Measurements from ENCODE around the gene STRIT1. TPM values are rescaled to one million over a fixed set of nuclear protein-coding genes. Genes with fewer than 3 reads are reported as not detected.

STRIT1 gene
- total RNA-seq, 2 donors from 2014 or later, result 4.9 TPM; not detected in 1

GRCh38 chr3:155286736-155287135 lies 6.7 kb downstream of the STRIT1 start:
- TF ChIP-seq CTCF (IDR thresholded peaks at IDR 0.05) (no peak), POLR2AphosphoS5 (IDR thresholded peaks at IDR 0.05) (no peak), POLR2A (IDR thresholded peaks at IDR 0.05) (no peak)
- Histone ChIP-seq H3K36me3 (no peaks in the 10 kb centered on the region), H3K4me3 (no peak overlapping the region), H3K9me3 (no peaks in the 10 kb centered on the region), H3K4me1 (replicated peaks) (no peaks in the 10 kb centered on the region), H3K27ac (no peak overlapping the region), H3K27me3 (replicated peaks; ENCODE audit: insufficient read depth) (no peaks in the 10 kb centered on the region)
- intact Hi-C loops (cut with DNase I), result no loop called here
- no peak for DNase-seq (ENCODE audit: low spot score)
- WGBS, result 78% methylated on average over 2 of the region's 2 CpGs

- WGBS, result 94% methylated on average over 4 of the region's 4 CpGs
These were observed 7.5 kb downstream of the STRIT1 start for GRCh38 chr3:155285936-155286335.

GRCh38 chr3:155283092-155284056 lies 10.1 kb downstream of the STRIT1 start:
- no peak for DNase-seq (ENCODE audit: low spot score)
- 85% methylated on average over 8 of the region's 8 CpGs for WGBS
- Histone ChIP-seq H3K9me3 (no peaks in the 10 kb centered on the region), H3K4me1 (replicated peaks) (no peaks in the 10 kb centered on the region), H3K36me3 (no peaks in the 10 kb centered on the region), H3K4me3 (no peak overlapping the region), H3K27ac (no peak overlapping the region), H3K27me3 (replicated peaks; ENCODE audit: insufficient read depth) (no peaks in the 10 kb centered on the region)
- TF ChIP-seq CTCF (IDR thresholded peaks at IDR 0.05), result no peak
- TF ChIP-seq POLR2A (IDR thresholded peaks at IDR 0.05), result no peak
- no peak for TF ChIP-seq POLR2AphosphoS5 (IDR thresholded peaks at IDR 0.05)
- intact Hi-C loops (cut with DNase I), result no loop called here

More at GRCh38 chr3:155285936-155286335, 7.5 kb downstream of the STRIT1 start:
- Histone ChIP-seq H3K27ac (no peak overlapping the region), H3K36me3 (no peaks in the 10 kb centered on the region), H3K27me3 (replicated peaks; ENCODE audit: insufficient read depth) (no peaks in the 10 kb centered on the region), H3K9me3 (no peaks in the 10 kb centered on the region), H3K4me3 (no peak overlapping the region), H3K4me1 (replicated peaks) (no peaks in the 10 kb centered on the region)
- TF ChIP-seq POLR2A (IDR thresholded peaks at IDR 0.05) (no peak), POLR2AphosphoS5 (IDR thresholded peaks at IDR 0.05) (no peak), CTCF (IDR thresholded peaks at IDR 0.05) (no peak)
- intact Hi-C loops (cut with DNase I), result no loop called here
- no peak for DNase-seq (ENCODE audit: low spot score)

GRCh38 chr3:155282385-155283091 lies 10.9 kb downstream of the STRIT1 start:
- Histone ChIP-seq H3K4me3 (no peak overlapping the region), H3K36me3 (no peaks in the 10 kb centered on the region), H3K27me3 (replicated peaks; ENCODE audit: insufficient read depth) (no peaks in the 10 kb centered on the region), H3K9me3 (no peaks in the 10 kb centered on the region), H3K4me1 (replicated peaks) (no peaks in the 10 kb centered on the region), H3K27ac (no peak overlapping the region)
- 80% methylated on average over 6 of the region's 6 CpGs for WGBS
- intact Hi-C loops (cut with DNase I), result no loop called here
- TF ChIP-seq POLR2A (IDR thresholded peaks at IDR 0.05), result no peak
- TF ChIP-seq POLR2AphosphoS5 (IDR thresholded peaks at IDR 0.05), result no peak
- TF ChIP-seq CTCF (IDR thresholded peaks at IDR 0.05), result no peak
- DNase-seq (ENCODE audit: low spot score), result no peak
